ENCODE measurements around the gene ARHGAP23. TPM values are rescaled to one million over a fixed set of nuclear protein-coding genes. Genes with fewer than 3 reads are reported as not detected.

Gene ARHGAP23
- polyA plus RNA-seq, 1 donor (not counting 4 experiments of a cell fraction or from before 2014, with no cell fraction given), result 6.1 TPM

DNA sequence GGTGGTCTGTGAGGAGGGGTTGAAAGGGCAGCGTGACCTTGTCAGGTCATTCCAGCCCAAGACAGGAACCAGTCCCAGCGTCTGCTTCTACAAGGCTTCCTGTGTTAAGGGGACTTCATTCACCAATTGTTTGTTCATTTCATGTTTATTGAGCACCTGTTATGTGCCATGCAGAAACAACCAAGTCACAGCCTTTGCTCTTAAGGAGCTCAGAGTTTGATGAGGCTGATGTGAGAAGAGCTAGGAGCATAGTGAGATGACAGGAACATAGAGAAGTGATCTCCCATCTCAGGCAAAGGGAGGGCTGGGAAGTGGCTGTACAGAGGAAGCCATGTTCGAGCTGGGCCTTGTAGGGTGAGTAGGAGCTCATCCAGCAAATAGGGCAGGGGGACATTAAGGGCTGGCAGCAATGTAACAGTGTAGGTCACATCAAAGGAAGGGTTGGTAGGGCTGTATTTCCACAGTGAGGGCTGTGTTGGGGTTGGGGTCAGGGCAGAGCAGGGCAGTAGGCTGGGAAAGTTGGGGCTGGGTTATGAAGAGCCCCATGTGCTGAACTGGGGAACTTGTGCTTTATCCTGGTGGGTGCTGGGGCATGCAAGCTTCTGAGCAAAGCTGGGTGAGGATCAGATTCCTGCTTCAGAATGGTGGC lies 79.8 kb downstream of the ARHGAP23 start:
- H3K9me3 ChIP-seq (ENCODE audit: control insufficient read depth, low read depth, low read length), result no peaks in the 10 kb centered on the region
- no peak overlapping the region for H2AFZ ChIP-seq (ENCODE audit: control insufficient read depth, low read length)
- no peaks in the 10 kb centered on the region for H3K79me2 ChIP-seq (ENCODE audit: control insufficient read depth, insufficient read depth, low read length)
- dilution Hi-C loops (cut with MboI; ENCODE audit: extremely low pct_ligation_motif_present, low sequenced_read_pairs), result no loop called here
- H3K9me1 ChIP-seq (ENCODE audit: control insufficient read depth, extremely low read depth, insufficient read depth, low read length), result peaks cover 2% of the 10 kb centered on the region
- H4K20me1 ChIP-seq (ENCODE audit: control insufficient read depth, extremely low read depth, insufficient read depth, low read length), result peaks cover 3% of the 10 kb centered on the region
- FAIRE-seq, result no peak
- peaks cover 14% of the 10 kb centered on the region for H3K4me1 ChIP-seq (ENCODE audit: control insufficient read depth, extremely low read depth, insufficient read depth, low read length)
- H3K27ac ChIP-seq (ENCODE audit: control insufficient read depth, insufficient read depth, low read length), result no peak overlapping the region
- H3K27me3 ChIP-seq (ENCODE audit: control insufficient read depth, extremely low read depth, insufficient read depth, low read length), result no peaks in the 10 kb centered on the region
- no peak overlapping the region for H3K4me2 ChIP-seq (ENCODE audit: control insufficient read depth, extremely low read depth, insufficient read depth, low read depth, low read length)
- H3K9ac ChIP-seq (ENCODE audit: control insufficient read depth, extremely low read depth, insufficient read depth, low read length), result no peak overlapping the region
- no peak for DNase-seq (ENCODE audit: low read depth, low spot score)
- H3K36me3 ChIP-seq (ENCODE audit: control insufficient read depth in 2 of 2, extremely low read depth in 1 of 2, insufficient read depth in 2 of 2, low read length in 2 of 2), result peaks cover 7 to 10% of the 10 kb centered on the region in 2 experiments
- H3K4me3 ChIP-seq (ENCODE audit: control insufficient read depth in 2 of 3, extremely low read depth in 1 of 3, insufficient read depth in 2 of 3, low read depth in 1 of 3, low read length in 3 of 3), result no peak overlapping the region
- TF ChIP-seq EZH2 (IDR thresholded peaks at IDR 0.05; ENCODE audit: low read length), result no peak
- TF ChIP-seq, protein P1, sequence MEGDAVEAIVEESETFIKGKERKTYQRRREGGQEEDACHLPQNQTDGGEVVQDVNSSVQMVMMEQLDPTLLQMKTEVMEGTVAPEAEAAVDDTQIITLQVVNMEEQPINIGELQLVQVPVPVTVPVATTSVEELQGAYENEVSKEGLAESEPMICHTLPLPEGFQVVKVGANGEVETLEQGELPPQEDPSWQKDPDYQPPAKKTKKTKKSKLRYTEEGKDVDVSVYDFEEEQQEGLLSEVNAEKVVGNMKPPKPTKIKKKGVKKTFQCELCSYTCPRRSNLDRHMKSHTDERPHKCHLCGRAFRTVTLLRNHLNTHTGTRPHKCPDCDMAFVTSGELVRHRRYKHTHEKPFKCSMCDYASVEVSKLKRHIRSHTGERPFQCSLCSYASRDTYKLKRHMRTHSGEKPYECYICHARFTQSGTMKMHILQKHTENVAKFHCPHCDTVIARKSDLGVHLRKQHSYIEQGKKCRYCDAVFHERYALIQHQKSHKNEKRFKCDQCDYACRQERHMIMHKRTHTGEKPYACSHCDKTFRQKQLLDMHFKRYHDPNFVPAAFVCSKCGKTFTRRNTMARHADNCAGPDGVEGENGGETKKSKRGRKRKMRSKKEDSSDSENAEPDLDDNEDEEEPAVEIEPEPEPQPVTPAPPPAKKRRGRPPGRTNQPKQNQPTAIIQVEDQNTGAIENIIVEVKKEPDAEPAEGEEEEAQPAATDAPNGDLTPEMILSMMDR (optimal IDR thresholded peaks at IDR 0.05 in 1 of 3, IDR thresholded peaks at IDR 0.05 in 1 of 3, conservative IDR thresholded peaks at IDR 0.05 in 1 of 3; ENCODE audit: extremely low read depth in 1 of 3, insufficient read depth in 2 of 3, low read length in 3 of 3), result no peak

GRCh38 chr17:38508570-38508950 lies 80.3 kb downstream of the ARHGAP23 start:
- no peak for TF ChIP-seq EZH2 (IDR thresholded peaks at IDR 0.05; ENCODE audit: low read length)
- TF ChIP-seq, protein P1 (optimal IDR thresholded peaks at IDR 0.05 in 1 of 3, IDR thresholded peaks at IDR 0.05 in 1 of 3, conservative IDR thresholded peaks at IDR 0.05 in 1 of 3; ENCODE audit: extremely low read depth in 1 of 3, insufficient read depth in 2 of 3, low read length in 3 of 3), result no peak
- FAIRE-seq, result no peak

More at GRCh38 chr17:38508570-38508950, 80.3 kb downstream of the ARHGAP23 start:
- Histone ChIP-seq H3K9me1 (ENCODE audit: control insufficient read depth, extremely low read depth, insufficient read depth, low read length) (peaks cover 2% of the 10 kb centered on the region), H3K9ac (ENCODE audit: control insufficient read depth, extremely low read depth, insufficient read depth, low read length) (no peak overlapping the region), H3K79me2 (ENCODE audit: control insufficient read depth, insufficient read depth, low read length) (no peaks in the 10 kb centered on the region), H3K9me3 (ENCODE audit: control insufficient read depth, low read depth, low read length) (no peaks in the 10 kb centered on the region), H4K20me1 (ENCODE audit: control insufficient read depth, extremely low read depth, insufficient read depth, low read length) (peaks cover 3% of the 10 kb centered on the region), H3K4me3 (ENCODE audit: control insufficient read depth in 2 of 3, extremely low read depth in 1 of 3, insufficient read depth in 2 of 3, low read depth in 1 of 3, low read length in 3 of 3) (no peak overlapping the region), H3K27ac (ENCODE audit: control insufficient read depth, insufficient read depth, low read length) (no peak overlapping the region), H3K4me2 (ENCODE audit: control insufficient read depth, extremely low read depth, insufficient read depth, low read depth, low read length) (no peak overlapping the region), H3K36me3 (ENCODE audit: control insufficient read depth in 2 of 2, extremely low read depth in 1 of 2, insufficient read depth in 2 of 2, low read length in 2 of 2) (peaks cover 7 to 10% of the 10 kb centered on the region in 2 experiments), H3K27me3 (ENCODE audit: control insufficient read depth, extremely low read depth, insufficient read depth, low read length) (no peaks in the 10 kb centered on the region), H3K4me1 (ENCODE audit: control insufficient read depth, extremely low read depth, insufficient read depth, low read length) (peaks cover 14% of the 10 kb centered on the region), H2AFZ (ENCODE audit: control insufficient read depth, low read length) (no peak overlapping the region)
- dilution Hi-C loops (cut with MboI; ENCODE audit: extremely low pct_ligation_motif_present, low sequenced_read_pairs), result no loop called here
- DNase-seq (ENCODE audit: low read depth, low spot score), result no peak

All from keratinocyte (primary cell).